Measurements from ENCODE around the gene ENOX1.

The ENOX1 gene

DNA sequence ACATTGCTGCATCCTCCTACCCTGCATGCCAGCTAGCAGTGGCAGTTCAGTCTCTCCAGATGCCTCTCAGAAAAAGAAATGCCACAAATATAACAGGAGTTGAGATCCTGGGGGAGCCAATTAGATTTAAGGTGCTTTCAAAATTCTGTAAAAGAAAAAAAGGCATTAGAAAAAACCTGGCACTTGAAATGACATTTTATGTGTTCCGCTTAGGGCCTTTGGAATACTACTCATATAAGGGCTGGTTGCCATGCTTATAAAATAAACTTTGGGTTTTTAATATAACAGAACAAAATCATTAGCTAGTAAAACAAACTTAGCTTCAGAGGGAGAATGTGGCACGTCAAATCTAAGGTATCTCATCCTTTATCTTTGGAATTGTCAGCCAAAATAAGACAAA is 104.1 kb downstream of the ENOX1 start:
- TF ChIP-seq, protein P1, sequence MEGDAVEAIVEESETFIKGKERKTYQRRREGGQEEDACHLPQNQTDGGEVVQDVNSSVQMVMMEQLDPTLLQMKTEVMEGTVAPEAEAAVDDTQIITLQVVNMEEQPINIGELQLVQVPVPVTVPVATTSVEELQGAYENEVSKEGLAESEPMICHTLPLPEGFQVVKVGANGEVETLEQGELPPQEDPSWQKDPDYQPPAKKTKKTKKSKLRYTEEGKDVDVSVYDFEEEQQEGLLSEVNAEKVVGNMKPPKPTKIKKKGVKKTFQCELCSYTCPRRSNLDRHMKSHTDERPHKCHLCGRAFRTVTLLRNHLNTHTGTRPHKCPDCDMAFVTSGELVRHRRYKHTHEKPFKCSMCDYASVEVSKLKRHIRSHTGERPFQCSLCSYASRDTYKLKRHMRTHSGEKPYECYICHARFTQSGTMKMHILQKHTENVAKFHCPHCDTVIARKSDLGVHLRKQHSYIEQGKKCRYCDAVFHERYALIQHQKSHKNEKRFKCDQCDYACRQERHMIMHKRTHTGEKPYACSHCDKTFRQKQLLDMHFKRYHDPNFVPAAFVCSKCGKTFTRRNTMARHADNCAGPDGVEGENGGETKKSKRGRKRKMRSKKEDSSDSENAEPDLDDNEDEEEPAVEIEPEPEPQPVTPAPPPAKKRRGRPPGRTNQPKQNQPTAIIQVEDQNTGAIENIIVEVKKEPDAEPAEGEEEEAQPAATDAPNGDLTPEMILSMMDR (IDR thresholded peaks at IDR 0.05; ENCODE audit: extremely low read depth, insufficient read depth, missing control alignments): no peak
- no peak for DNase-seq (ENCODE audit: low spot score)
- in situ Hi-C loops (cut with MboI; ENCODE audit: low pct_unique_long_range_greater_than_20kb, low sequenced_read_pairs, unreplicated experiment): no loop called here

DNA sequence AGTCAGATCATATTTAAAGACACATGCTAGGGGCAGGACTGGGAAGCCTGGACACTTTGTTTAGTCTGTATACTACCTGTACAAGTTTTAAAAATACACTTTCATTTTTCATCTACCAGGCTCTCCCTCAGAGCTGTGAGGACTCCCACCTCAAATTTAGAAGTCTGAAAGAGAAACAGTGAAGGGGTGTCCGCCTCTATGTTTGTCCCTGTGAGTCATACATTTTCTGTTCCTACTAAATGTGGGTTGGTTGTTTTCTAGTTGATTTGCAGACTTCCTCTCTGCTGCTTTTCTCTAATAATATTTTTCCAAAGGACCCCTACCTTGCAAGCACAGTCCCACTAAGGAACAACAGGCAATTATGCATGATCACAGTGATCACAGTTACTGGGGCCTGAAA is 110.5 kb downstream of the ENOX1 start:
- in situ Hi-C loops (cut with MboI; ENCODE audit: low pct_unique_long_range_greater_than_20kb, low sequenced_read_pairs, unreplicated experiment): no loop called here
- TF ChIP-seq, protein P1 (IDR thresholded peaks at IDR 0.05; ENCODE audit: extremely low read depth, insufficient read depth, missing control alignments): no peak
- peak; percentile 19 for DNase-seq (ENCODE audit: low spot score)

DNA sequence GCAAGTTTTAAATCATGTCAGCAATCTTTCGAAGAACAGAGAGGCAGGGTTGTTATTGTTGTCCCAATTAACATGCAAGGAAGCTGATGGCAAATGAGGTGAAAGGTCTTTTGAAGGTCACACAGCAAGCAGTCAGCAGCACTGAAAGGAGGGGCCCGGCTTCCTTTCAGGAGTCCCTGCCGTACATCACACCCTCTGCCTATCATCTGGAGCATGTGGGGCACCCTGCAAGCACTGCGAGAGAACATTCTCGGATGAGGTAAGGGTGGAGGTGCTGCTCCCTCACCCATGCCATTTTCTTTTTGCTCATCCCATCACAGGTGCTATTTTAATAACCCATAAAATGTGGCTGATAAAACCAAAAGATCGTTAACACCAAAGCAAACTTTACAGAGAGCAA is 111.2 kb downstream of the ENOX1 start:
- TF ChIP-seq, protein P1 (IDR thresholded peaks at IDR 0.05; ENCODE audit: extremely low read depth, insufficient read depth, missing control alignments): no peak
- in situ Hi-C loops (cut with MboI; ENCODE audit: low pct_unique_long_range_greater_than_20kb, low sequenced_read_pairs, unreplicated experiment): no loop called here
- no peak for DNase-seq (ENCODE audit: low spot score)

DNA sequence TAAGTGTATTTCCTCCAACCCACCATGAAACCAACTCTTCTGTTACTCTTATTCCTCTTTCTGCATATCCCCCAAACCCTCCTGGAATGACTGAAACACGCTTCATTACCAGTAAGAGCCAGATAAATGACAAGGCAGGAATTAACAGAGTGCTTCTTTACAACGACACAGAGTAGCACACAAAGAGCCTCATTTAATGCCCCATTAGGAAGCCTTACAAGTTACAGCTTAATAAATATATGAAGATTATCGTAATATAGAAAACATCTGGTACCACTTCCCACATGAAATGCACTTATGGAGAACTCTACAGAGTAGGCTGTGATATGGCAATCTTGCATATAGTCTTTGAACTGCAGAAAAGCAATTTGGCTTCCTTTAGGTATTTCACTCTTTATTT is 116.8 kb downstream of the ENOX1 start:
- no peak for DNase-seq (ENCODE audit: low spot score)
- TF ChIP-seq, protein P1 (IDR thresholded peaks at IDR 0.05; ENCODE audit: extremely low read depth, insufficient read depth, missing control alignments): no peak
- in situ Hi-C loops (cut with MboI; ENCODE audit: low pct_unique_long_range_greater_than_20kb, low sequenced_read_pairs, unreplicated experiment): no loop called here

DNA sequence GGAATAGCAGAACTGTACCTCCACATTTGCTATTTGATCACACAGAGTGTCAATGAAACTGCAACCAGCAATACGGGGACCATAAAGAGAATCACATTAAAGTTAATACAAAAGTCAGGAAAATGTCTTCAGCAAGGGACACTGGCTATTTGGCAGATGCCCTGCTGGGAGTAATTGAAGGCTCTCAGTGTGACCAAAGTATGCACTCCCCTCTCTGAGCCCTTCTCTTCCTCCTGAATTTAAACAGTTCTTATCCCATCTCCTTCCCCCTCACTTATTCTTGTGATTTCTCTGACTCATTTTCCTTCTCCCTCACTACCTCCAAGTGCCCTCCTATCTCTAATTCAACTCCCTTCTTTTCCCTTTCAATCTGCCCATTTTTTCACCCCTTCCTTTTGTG is 117.7 kb downstream of the ENOX1 start:
- TF ChIP-seq, protein P1 (IDR thresholded peaks at IDR 0.05; ENCODE audit: extremely low read depth, insufficient read depth, missing control alignments): no peak
- in situ Hi-C loops (cut with MboI; ENCODE audit: low pct_unique_long_range_greater_than_20kb, low sequenced_read_pairs, unreplicated experiment): no loop called here
- DNase-seq (ENCODE audit: low spot score): no peak

DNA sequence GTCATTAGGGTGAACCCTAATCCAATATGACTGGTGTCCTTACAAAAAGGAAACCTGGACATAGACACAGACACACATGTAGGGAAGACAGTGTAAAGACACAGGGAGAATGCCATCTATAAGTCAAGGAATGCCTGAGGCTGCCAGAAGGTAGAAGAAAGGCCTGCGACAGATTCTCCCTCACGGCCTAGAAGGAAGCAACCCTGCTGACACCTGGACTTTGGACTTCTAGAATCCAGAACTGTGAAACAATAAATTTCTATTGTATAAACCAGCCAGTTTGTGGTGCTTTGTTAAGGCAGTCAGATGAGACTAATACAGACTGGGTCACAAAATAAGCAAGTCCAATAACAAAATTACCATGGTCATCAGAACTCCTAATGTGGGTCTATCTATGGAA is 120.4 kb downstream of the ENOX1 start:
- in situ Hi-C loops (cut with MboI; ENCODE audit: low pct_unique_long_range_greater_than_20kb, low sequenced_read_pairs, unreplicated experiment): no loop called here
- TF ChIP-seq, protein P1 (IDR thresholded peaks at IDR 0.05; ENCODE audit: extremely low read depth, insufficient read depth, missing control alignments): no peak
- DNase-seq (ENCODE audit: low spot score): no peak

DNA sequence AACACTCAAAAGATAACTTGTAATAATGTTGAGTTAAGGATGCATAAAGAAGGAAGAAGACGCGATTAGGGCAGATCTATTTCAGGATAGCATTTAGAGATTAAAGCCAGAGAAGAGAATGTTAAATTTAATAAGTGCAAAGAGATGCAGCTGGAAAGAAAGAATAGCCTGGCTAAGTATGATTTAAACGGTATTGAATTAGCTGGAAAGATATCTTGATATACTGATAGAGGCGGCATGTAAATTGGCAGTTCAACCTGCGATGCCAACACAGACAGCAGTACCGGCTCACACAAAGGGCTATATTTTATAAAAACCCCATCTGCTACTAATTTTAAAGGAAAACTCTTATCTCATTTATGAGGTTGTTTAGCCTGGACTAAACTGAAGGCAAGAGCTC is 121.4 kb downstream of the ENOX1 start:
- no peak for DNase-seq (ENCODE audit: low spot score)
- TF ChIP-seq, protein P1 (IDR thresholded peaks at IDR 0.05; ENCODE audit: extremely low read depth, insufficient read depth, missing control alignments): no peak
- in situ Hi-C loops (cut with MboI; ENCODE audit: low pct_unique_long_range_greater_than_20kb, low sequenced_read_pairs, unreplicated experiment): no loop called here
